OCI-LY1 (cell line): ENCODE data around the gene WDR26.

Experiments used
- H2AFZ ChIP-seq: fragments of 200-600 bp; sonication (generic), shearing (Covaris generic); 2 replicates; pipeline ENCODE4 v1.6.0; 2014; ENCODE audit warnings: antibody characterized with exemption, mild to moderate bottlenecking, low read length
- H3F3A ChIP-seq: fragments of 200-600 bp; sonication (generic), shearing (Covaris generic); 2 replicates; pipeline ENCODE4 v1.6.0; 2014; ENCODE audit warnings: mild to moderate bottlenecking, antibody characterized with exemption, low read length, moderate library complexity; ENCODE audit not compliant: insufficient read depth
- H3K27ac ChIP-seq: fragments of 200-600 bp; sonication (generic); 2 replicates; pipeline ENCODE4 v1.5.1; 2014; ENCODE audit warnings: low read length, mixed run types, mild to moderate bottlenecking, low read depth; ENCODE audit not compliant: poor library complexity, severe bottlenecking
- H3K27me3 ChIP-seq: fragments of 200-600 bp; sonication (generic); 2 replicates; pipeline ENCODE4 v1.6.0; 2014; ENCODE audit warnings: antibody characterized with exemption, mild to moderate bottlenecking, low read length, moderate library complexity; ENCODE audit not compliant: insufficient read depth
- H3K36me3 ChIP-seq: fragments of 200-600 bp; sonication (generic); 2 replicates; pipeline ENCODE4 v1.6.1; 2014; ENCODE audit warnings: mild to moderate bottlenecking, antibody characterized with exemption, low read length, moderate library complexity, mixed read lengths; ENCODE audit not compliant: insufficient read depth
- H3K4me1 ChIP-seq: fragments of 200-600 bp; sonication (generic); 2 replicates; pipeline ENCODE4 v1.5.1; 2014; ENCODE audit warnings: mild to moderate bottlenecking, low read length, moderate library complexity; ENCODE audit not compliant: insufficient read depth, severe bottlenecking
- H3K4me2 ChIP-seq: fragments of 200-600 bp; sonication (generic), shearing (Covaris generic); 2 replicates; pipeline ENCODE4 v1.6.1; 2014; ENCODE audit warnings: low read length
- H3K4me3 ChIP-seq: fragments of 200-600 bp; sonication (generic); 2 replicates; pipeline ENCODE4 v1.5.1; 2014; ENCODE audit warnings: low read length, low read depth, mild to moderate bottlenecking, mixed read lengths; ENCODE audit not compliant: poor library complexity, severe bottlenecking
- H3K79me2 ChIP-seq: fragments of 200-600 bp; shearing (Covaris generic); 2 replicates; pipeline ENCODE4 v1.6.1; 2016; ENCODE audit warnings: mixed run types, low read length, mixed read lengths; ENCODE audit not compliant: insufficient read depth
- H3K9ac ChIP-seq: fragments of 200-600 bp; sonication (generic), shearing (Covaris generic); 2 replicates; pipeline ENCODE4 v1.6.1; 2014; ENCODE audit warnings: mild to moderate bottlenecking, low read length, mixed read lengths
- H3K9me2 ChIP-seq: fragments of 200-600 bp; sonication (generic), shearing (Covaris generic); 2 replicates; pipeline ENCODE4 v1.6.1; 2014; ENCODE audit warnings: low read depth, mild to moderate bottlenecking, low read length, mixed read lengths
- H3K9me3 ChIP-seq: fragments of 200-600 bp; shearing (Covaris generic); 2 replicates; pipeline ENCODE4 v1.6.1; 2014; ENCODE audit warnings: low read length, mixed read lengths
- H4K20me1 ChIP-seq: fragments of 200-600 bp; sonication (generic), shearing (Covaris generic); 2 replicates; pipeline ENCODE4 v1.6.0; 2016; ENCODE audit warnings: mild to moderate bottlenecking, low read length; ENCODE audit not compliant: insufficient read depth
- EZH2 ChIP-seq: fragments of 200-600 bp; sonication (generic), shearing (Covaris generic); IDR thresholded peaks from 2 replicates; pipeline ENCODE4 v1.8.0; 2017; ENCODE audit warnings: borderline replicate concordance, mixed run types, mild to moderate bottlenecking, antibody characterized with exemption, low read length, moderate library complexity, mixed read lengths
- TF ChIP-seq, protein P1 (sequence below): fragments of 200-600 bp; sonication (generic), shearing (Covaris generic); IDR thresholded peaks from 2 replicates; pipeline ENCODE4 v1.5.1; 2017; ENCODE audit warnings: mild to moderate bottlenecking, antibody characterized with exemption, low read length, moderate library complexity, mixed read lengths

The WDR26 gene

DNA sequence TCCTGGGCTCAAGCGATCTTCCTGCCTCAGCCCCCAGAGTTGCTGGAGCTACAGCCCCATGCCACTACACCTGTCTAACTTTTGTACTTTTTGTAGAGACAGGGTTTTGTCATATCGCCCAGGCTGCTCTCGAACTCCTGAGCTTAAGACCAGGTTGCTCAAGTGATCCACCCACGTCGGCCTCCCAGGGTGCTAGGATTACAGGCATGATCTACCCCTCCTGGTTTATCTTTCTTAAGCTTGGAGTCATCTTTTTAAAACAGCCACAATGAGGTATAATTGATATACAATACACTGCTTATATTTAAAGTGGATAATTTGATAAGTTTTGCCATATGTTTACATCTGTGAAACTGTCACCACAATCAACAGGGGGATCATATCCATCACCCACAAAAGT lies 25.4 kb upstream of the WDR26 start:
- Histone ChIP-seq H3K4me2 (no peak overlapping the region), H3K79me2 (no peaks in the 10 kb centered on the region), H3F3A (no peaks in the 10 kb centered on the region), H3K36me3 (no peaks in the 10 kb centered on the region), H3K9me2 (no peaks in the 10 kb centered on the region), H3K4me3 (no peak overlapping the region), H3K9me3 (no peaks in the 10 kb centered on the region), H3K9ac (no peak overlapping the region), H2AFZ (no peak overlapping the region), H3K27me3 (no peaks in the 10 kb centered on the region), H3K27ac (no peak overlapping the region), H3K4me1 (peaks cover 7% of the 10 kb centered on the region), H4K20me1 (no peaks in the 10 kb centered on the region)
- TF ChIP-seq EZH2, result no peak
- TF ChIP-seq, protein P1, sequence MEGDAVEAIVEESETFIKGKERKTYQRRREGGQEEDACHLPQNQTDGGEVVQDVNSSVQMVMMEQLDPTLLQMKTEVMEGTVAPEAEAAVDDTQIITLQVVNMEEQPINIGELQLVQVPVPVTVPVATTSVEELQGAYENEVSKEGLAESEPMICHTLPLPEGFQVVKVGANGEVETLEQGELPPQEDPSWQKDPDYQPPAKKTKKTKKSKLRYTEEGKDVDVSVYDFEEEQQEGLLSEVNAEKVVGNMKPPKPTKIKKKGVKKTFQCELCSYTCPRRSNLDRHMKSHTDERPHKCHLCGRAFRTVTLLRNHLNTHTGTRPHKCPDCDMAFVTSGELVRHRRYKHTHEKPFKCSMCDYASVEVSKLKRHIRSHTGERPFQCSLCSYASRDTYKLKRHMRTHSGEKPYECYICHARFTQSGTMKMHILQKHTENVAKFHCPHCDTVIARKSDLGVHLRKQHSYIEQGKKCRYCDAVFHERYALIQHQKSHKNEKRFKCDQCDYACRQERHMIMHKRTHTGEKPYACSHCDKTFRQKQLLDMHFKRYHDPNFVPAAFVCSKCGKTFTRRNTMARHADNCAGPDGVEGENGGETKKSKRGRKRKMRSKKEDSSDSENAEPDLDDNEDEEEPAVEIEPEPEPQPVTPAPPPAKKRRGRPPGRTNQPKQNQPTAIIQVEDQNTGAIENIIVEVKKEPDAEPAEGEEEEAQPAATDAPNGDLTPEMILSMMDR, result no peak

DNA sequence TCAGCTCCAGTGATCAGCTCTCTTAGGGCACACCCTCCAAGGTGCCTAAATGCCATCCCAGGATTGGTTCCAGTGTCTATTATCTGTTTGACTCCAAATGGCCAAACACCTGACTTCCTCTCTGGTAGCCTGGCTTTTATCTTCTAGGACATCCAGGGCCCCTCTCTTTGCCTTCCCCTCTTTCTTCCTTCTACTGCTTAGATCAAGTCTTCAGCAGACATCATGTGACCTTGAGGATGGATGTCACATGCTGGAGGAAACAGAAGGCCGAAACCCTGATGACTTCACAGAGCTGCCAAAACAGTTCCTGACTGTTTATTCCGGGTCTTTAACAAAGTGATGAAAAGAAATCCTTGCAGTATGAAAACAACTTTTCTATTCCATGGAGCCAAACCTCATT lies 24.4 kb upstream of the WDR26 start:
- Histone ChIP-seq H3K27me3 (no peaks in the 10 kb centered on the region), H3K79me2 (no peaks in the 10 kb centered on the region), H3K9ac (no peak overlapping the region), H3K4me2 (no peak overlapping the region), H3K27ac (no peak overlapping the region), H2AFZ (no peak overlapping the region), H3K36me3 (no peaks in the 10 kb centered on the region), H3F3A (no peaks in the 10 kb centered on the region), H3K9me2 (no peaks in the 10 kb centered on the region), H4K20me1 (no peaks in the 10 kb centered on the region), H3K9me3 (no peaks in the 10 kb centered on the region), H3K4me1 (peaks cover 7% of the 10 kb centered on the region), H3K4me3 (no peak overlapping the region)
- TF ChIP-seq, protein P1, result no peak
- no peak for TF ChIP-seq EZH2

DNA sequence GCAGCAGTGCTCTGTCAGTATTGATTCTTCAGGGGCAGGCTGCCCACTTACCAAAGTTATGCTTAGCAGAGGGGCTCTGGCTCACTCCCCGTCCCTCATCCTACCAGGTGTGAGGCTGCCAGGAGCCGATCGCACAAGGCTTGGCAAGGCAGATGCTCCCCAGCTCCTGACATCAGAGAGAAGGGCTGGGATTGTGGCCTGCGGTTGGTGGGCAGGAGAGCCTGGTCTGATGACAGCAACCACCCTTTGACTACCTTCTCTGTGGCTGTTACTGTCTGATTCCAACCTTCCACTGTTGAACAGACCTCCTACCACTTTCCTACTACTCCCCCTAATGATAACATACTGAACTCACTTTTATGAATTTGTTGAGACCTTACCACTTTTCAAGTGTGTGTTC lies 23.7 kb upstream of the WDR26 start:
- Histone ChIP-seq H2AFZ (no peak overlapping the region), H3K79me2 (no peaks in the 10 kb centered on the region), H3K4me2 (no peak overlapping the region), H3F3A (no peaks in the 10 kb centered on the region), H3K27ac (no peak overlapping the region), H3K4me3 (no peak overlapping the region), H3K9me2 (no peaks in the 10 kb centered on the region), H3K9ac (no peak overlapping the region), H3K4me1 (peaks cover 7% of the 10 kb centered on the region), H3K9me3 (no peaks in the 10 kb centered on the region), H4K20me1 (no peaks in the 10 kb centered on the region), H3K36me3 (no peaks in the 10 kb centered on the region), H3K27me3 (no peaks in the 10 kb centered on the region)
- TF ChIP-seq, protein P1, result no peak
- TF ChIP-seq EZH2, result no peak
